ENCODE results near the gene RPS14. TPM values are rescaled to one million over a fixed set of nuclear protein-coding genes. Genes with fewer than 3 reads are reported as not detected.

RPS14 gene
- polyA plus RNA-seq, 1 donor: 2,545 TPM

GRCh38 chr5:150408231-150408943 is 41.2 kb downstream of the RPS14 start:
- no peak overlapping the region for H3K4me3 ChIP-seq (ENCODE audit: low read length)
- no peaks in the 10 kb centered on the region for H3K9me3 ChIP-seq (ENCODE audit: control insufficient read depth, low read depth, low read length)
- DNase-seq: no peak
- H3K4me1 ChIP-seq (ENCODE audit: control insufficient read depth, insufficient read depth, low read length): peaks cover 11% of the 10 kb centered on the region
- peaks cover 20% of the 10 kb centered on the region for H3K36me3 ChIP-seq (ENCODE audit: control insufficient read depth, insufficient read depth, low read length)
- WGBS (ENCODE audit: insufficient coverage, low lambda C conversion rate): 80% methylated on average over 1 of the region's 8 CpGs
- no peaks in the 10 kb centered on the region for H3K27me3 ChIP-seq (ENCODE audit: control insufficient read depth, insufficient read depth, low read length)
- no peak overlapping the region for H3K27ac ChIP-seq (ENCODE audit: low read length)

GRCh38 chr5:150407096-150407720 is 42.3 kb downstream of the RPS14 start:
- Histone ChIP-seq H3K4me3 (ENCODE audit: low read length) (no peak overlapping the region), H3K4me1 (ENCODE audit: control insufficient read depth, insufficient read depth, low read length) (peaks cover 5% of the 10 kb centered on the region), H3K27me3 (ENCODE audit: control insufficient read depth, insufficient read depth, low read length) (no peaks in the 10 kb centered on the region), H3K36me3 (ENCODE audit: control insufficient read depth, insufficient read depth, low read length) (peaks cover 30% of the 10 kb centered on the region), H3K27ac (ENCODE audit: low read length) (no peak overlapping the region), H3K9me3 (ENCODE audit: control insufficient read depth, low read depth, low read length) (no peaks in the 10 kb centered on the region)
- no peak for DNase-seq
- no CpG with 5 or more reads among the region's 13 CpGs for WGBS (ENCODE audit: insufficient coverage, low lambda C conversion rate)

GRCh38 chr5:150406723-150407095 is 42.8 kb downstream of the RPS14 start:
- H3K4me1 ChIP-seq (ENCODE audit: control insufficient read depth, insufficient read depth, low read length): peaks cover 5% of the 10 kb centered on the region
- no CpG with 5 or more reads among the region's 10 CpGs for WGBS (ENCODE audit: insufficient coverage, low lambda C conversion rate)
- H3K9me3 ChIP-seq (ENCODE audit: control insufficient read depth, low read depth, low read length): no peaks in the 10 kb centered on the region
- no peak overlapping the region for H3K4me3 ChIP-seq (ENCODE audit: low read length)
- peaks cover 35% of the 10 kb centered on the region for H3K36me3 ChIP-seq (ENCODE audit: control insufficient read depth, insufficient read depth, low read length)
- no peak overlapping the region for H3K27ac ChIP-seq (ENCODE audit: low read length)
- H3K27me3 ChIP-seq (ENCODE audit: control insufficient read depth, insufficient read depth, low read length): no peaks in the 10 kb centered on the region
- DNase-seq: no peak

DNA sequence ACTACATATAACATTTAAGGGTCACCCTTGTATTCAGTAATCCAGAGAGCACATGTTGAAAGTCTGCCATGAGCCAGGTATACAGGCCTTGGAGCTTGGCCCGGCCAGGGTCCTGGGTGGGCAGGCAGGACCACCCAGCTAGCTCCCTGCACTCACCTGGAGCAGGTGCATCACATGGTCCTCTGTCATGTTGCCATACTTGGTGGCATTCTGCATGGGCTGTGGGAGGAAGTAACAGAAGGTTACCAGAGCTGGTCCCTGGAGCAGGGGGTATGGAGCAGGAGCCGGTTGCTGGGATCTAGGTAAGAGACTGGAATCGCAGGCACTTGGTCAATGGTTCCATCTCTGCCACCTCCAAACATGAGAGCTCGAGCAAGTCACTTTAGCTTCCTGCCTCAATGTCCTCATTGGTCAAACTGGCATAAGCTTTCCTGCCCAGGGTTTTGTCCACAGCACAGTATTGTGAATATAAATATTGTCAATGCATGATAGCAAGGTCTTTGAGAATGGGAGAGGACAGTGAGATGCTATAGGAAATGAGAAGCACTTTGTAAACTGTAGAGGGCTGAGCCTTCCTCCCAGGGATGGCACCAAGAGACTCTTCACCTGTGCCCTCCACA is 43.3 kb downstream of the RPS14 start:
- Histone ChIP-seq H3K4me1 (ENCODE audit: control insufficient read depth, insufficient read depth, low read length) (peaks cover 5% of the 10 kb centered on the region), H3K27ac (ENCODE audit: low read length) (no peak overlapping the region), H3K36me3 (ENCODE audit: control insufficient read depth, insufficient read depth, low read length) (peaks cover 39% of the 10 kb centered on the region), H3K4me3 (ENCODE audit: low read length) (no peak overlapping the region), H3K27me3 (ENCODE audit: control insufficient read depth, insufficient read depth, low read length) (no peaks in the 10 kb centered on the region), H3K9me3 (ENCODE audit: control insufficient read depth, low read depth, low read length) (no peaks in the 10 kb centered on the region)
- DNase-seq: no peak
- WGBS (ENCODE audit: insufficient coverage, low lambda C conversion rate): no CpG with 5 or more reads among the region's 4 CpGs

GRCh38 chr5:150404941-150405816 is 44.4 kb downstream of the RPS14 start:
- no peaks in the 10 kb centered on the region for H3K27me3 ChIP-seq (ENCODE audit: control insufficient read depth, insufficient read depth, low read length)
- WGBS (ENCODE audit: insufficient coverage, low lambda C conversion rate): no CpG with 5 or more reads among the region's 9 CpGs
- no peak for DNase-seq

GRCh38 chr5:150404535-150404934 is 45.0 kb downstream of the RPS14 start:
- Histone ChIP-seq H3K27ac (ENCODE audit: low read length) (no peak overlapping the region), H3K27me3 (ENCODE audit: control insufficient read depth, insufficient read depth, low read length) (no peaks in the 10 kb centered on the region), H3K4me3 (ENCODE audit: low read length) (no peak overlapping the region), H3K4me1 (ENCODE audit: control insufficient read depth, insufficient read depth, low read length) (no peaks in the 10 kb centered on the region), H3K36me3 (ENCODE audit: control insufficient read depth, insufficient read depth, low read length) (peaks cover 56% of the 10 kb centered on the region), H3K9me3 (ENCODE audit: control insufficient read depth, low read depth, low read length) (no peaks in the 10 kb centered on the region)
- DNase-seq: no peak
- no CpG with 5 or more reads among the region's 10 CpGs for WGBS (ENCODE audit: insufficient coverage, low lambda C conversion rate)

More at GRCh38 chr5:150404941-150405816, 44.4 kb downstream of the RPS14 start:
- Histone ChIP-seq H3K4me1 (ENCODE audit: control insufficient read depth, insufficient read depth, low read length) (peaks cover 3% of the 10 kb centered on the region), H3K27ac (ENCODE audit: low read length) (no peak overlapping the region), H3K36me3 (ENCODE audit: control insufficient read depth, insufficient read depth, low read length) (peaks cover 50% of the 10 kb centered on the region), H3K4me3 (ENCODE audit: low read length) (no peak overlapping the region), H3K9me3 (ENCODE audit: control insufficient read depth, low read depth, low read length) (no peaks in the 10 kb centered on the region)

DNA sequence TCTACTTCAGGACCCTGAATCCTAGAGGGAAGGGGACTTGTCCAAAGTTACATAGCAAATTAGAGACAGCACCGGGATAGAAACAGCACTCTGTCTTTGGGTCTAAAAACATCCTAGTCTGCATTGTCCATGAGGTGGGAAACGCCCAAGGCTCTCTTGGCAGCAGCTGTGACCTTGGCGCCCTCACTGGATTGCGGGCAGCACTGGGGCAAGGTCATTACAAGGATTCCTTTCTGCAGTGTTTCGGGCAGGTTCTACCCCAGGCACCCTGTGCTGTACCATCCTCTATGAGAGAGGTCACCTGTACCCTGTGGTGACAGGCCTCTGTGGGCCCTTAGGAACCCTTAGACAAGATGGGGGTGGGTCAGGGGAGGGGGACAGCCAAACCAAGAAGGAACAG is 45.4 kb downstream of the RPS14 start:
- no peaks in the 10 kb centered on the region for H3K27me3 ChIP-seq (ENCODE audit: control insufficient read depth, insufficient read depth, low read length)
- H3K27ac ChIP-seq (ENCODE audit: low read length): no peak overlapping the region
- no CpG with 5 or more reads among the region's 5 CpGs for WGBS (ENCODE audit: insufficient coverage, low lambda C conversion rate)
- DNase-seq: no peak
- H3K4me3 ChIP-seq (ENCODE audit: low read length): no peak overlapping the region
- H3K36me3 ChIP-seq (ENCODE audit: control insufficient read depth, insufficient read depth, low read length): peaks cover 60% of the 10 kb centered on the region
- no peaks in the 10 kb centered on the region for H3K9me3 ChIP-seq (ENCODE audit: control insufficient read depth, low read depth, low read length)
- no peaks in the 10 kb centered on the region for H3K4me1 ChIP-seq (ENCODE audit: control insufficient read depth, insufficient read depth, low read length)

DNA sequence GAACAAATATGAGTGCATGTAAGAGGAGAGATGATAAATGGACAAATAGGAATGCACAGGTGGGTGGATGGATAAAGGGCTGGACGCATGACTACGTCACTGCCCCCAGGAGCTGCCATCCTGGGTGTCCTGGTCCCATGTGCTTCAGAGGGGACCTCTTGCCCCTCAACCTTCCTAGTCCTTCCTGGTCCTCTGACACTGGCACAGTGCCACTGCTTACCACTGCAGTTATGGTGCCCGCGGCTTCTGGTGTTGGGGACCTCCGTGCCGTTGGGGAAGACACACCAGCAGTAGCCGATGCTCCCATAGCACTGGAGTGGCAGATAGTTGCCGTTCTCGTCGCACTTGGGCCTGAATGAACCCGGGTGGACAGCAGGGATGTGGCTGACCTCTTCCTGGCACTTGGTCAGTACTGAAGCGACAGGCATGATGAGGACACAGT is 46.6 kb downstream of the RPS14 start:
- no peaks in the 10 kb centered on the region for H3K4me1 ChIP-seq (ENCODE audit: control insufficient read depth, insufficient read depth, low read length)
- no peaks in the 10 kb centered on the region for H3K27me3 ChIP-seq (ENCODE audit: control insufficient read depth, insufficient read depth, low read length)
- no CpG with 5 or more reads among the region's 12 CpGs for WGBS (ENCODE audit: insufficient coverage, low lambda C conversion rate)
- DNase-seq: no peak
- no peaks in the 10 kb centered on the region for H3K9me3 ChIP-seq (ENCODE audit: control insufficient read depth, low read depth, low read length)
- H3K27ac ChIP-seq (ENCODE audit: low read length): no peak overlapping the region
- H3K4me3 ChIP-seq (ENCODE audit: low read length): no peak overlapping the region
- H3K36me3 ChIP-seq (ENCODE audit: control insufficient read depth, insufficient read depth, low read length): peaks cover 71% of the 10 kb centered on the region

- Histone ChIP-seq H3K9me3 (ENCODE audit: control insufficient read depth, low read depth, low read length) (no peaks in the 10 kb centered on the region), H3K36me3 (ENCODE audit: control insufficient read depth, insufficient read depth, low read length) (peaks cover 77% of the 10 kb centered on the region)
Measured at GRCh38 chr5:150402229-150402773, 47.2 kb downstream of the RPS14 start.

More at GRCh38 chr5:150402229-150402773, 47.2 kb downstream of the RPS14 start:
- H3K27me3 ChIP-seq (ENCODE audit: control insufficient read depth, insufficient read depth, low read length): no peaks in the 10 kb centered on the region
- H3K4me1 ChIP-seq (ENCODE audit: control insufficient read depth, insufficient read depth, low read length): no peaks in the 10 kb centered on the region
- no peak overlapping the region for H3K27ac ChIP-seq (ENCODE audit: low read length)
- WGBS (ENCODE audit: insufficient coverage, low lambda C conversion rate): no CpG with 5 or more reads among the region's 4 CpGs
- DNase-seq: no peak
- H3K4me3 ChIP-seq (ENCODE audit: low read length): no peak overlapping the region
